GM19023 (cell line): ENCODE measurements around the gene OR5K4.
"Not testable (repeated sequence)": the region's sequence is repeated elsewhere in the genome, so short reads cannot be mapped to it uniquely, and the experiment has no call there.

Source experiments
- ATAC-seq: cut with Tn5 transposase; IDR thresholded peaks from one replicate; pipeline ENCODE4 v1.9.1; 2021; ENCODE audit warnings: mild to moderate bottlenecking, moderate library complexity; ENCODE audit not compliant: unreplicated experiment

Gene OR5K4

GRCh38 chr3:98367464-98368246 is 14.0 kb downstream of the OR5K4 start:
- ATAC-seq, result no peak

GRCh38 chr3:98371186-98371585 is 17.5 kb downstream of the OR5K4 start:
- ATAC-seq, result no peak

GRCh38 chr3:98371853-98372252 is 18.2 kb downstream of the OR5K4 start:
- ATAC-seq, result no peak

GRCh38 chr3:98372445-98372844 is 18.8 kb downstream of the OR5K4 start:
- ATAC-seq, result no peak

GRCh38 chr3:98376631-98377030 is 23.0 kb downstream of the OR5K4 start:
- ATAC-seq, result no peak

GRCh38 chr3:98388147-98388546 is 34.5 kb downstream of the OR5K4 start:
- ATAC-seq, result no peak

- ATAC-seq, result no peak
Measured at GRCh38 chr3:98390366-98390765, 36.7 kb downstream of the OR5K4 start, which contains the start of gene OR5K3. Gene OR5K3, plus strand, starts transcription at chr3:98390666. Its CDS starts 0 bp downstream, at chr3:98390666.

GRCh38 chr3:98395101-98395500 is 41.4 kb downstream of the OR5K4 start:
- no peak for ATAC-seq

GRCh38 chr3:98396482-98396881 is 42.8 kb downstream of the OR5K4 start:
- not testable (repeated sequence) for ATAC-seq

- no peak for ATAC-seq
Measured at GRCh38 chr3:98398513-98398912, 44.9 kb downstream of the OR5K4 start.

- no peak for ATAC-seq
Measured at GRCh38 chr3:98402507-98402906, 48.9 kb downstream of the OR5K4 start.

- no peak for ATAC-seq
Measured at GRCh38 chr3:98404010-98404409, 50.4 kb downstream of the OR5K4 start.
